H4 (cell line): ENCODE measurements around the gene PCDHA1. TPM values are rescaled to one million over a fixed set of nuclear protein-coding genes. Genes with fewer than 3 reads are reported as not detected.

Source experiments
- DNase-seq: peaks from one replicate; pipeline ENCODE4 v3.0.0-alpha.2; 2015; ENCODE audit warnings: low spot score
- total RNA-seq: library from RNA; depleted of rRNA; stranded (reverse); fragments of >200 nt; shearing (Covaris generic); gene quantifications from 2 replicates; pipeline ENCODE4 v1.2.3, GENCODE V29; 2014; rRNA removed

Gene PCDHA1
- total RNA-seq, 1 experiment from 2014 or later = 0.56 TPM

GRCh38 chr5:141042555-141042954 lies 256.6 kb downstream of the PCDHA1 start:
- no peak for DNase-seq

GRCh38 chr5:141050622-141051520 lies 264.9 kb downstream of the PCDHA1 start, which contains the start of gene PCDHB1:
Gene PCDHB1 (plus strand): TSS chr5:141051374. CDS start chr5:141051471, 97 bp downstream.
- DNase-seq = no peak

- no peak for DNase-seq
Observed at GRCh38 chr5:141051521-141051866, 265.6 kb downstream of the PCDHA1 start.

Other genes with a start within 250 kb of the PCDHA1 start
- not detected in 2 replicates for gene EIF4EBP3, start 238.5 kb upstream of the PCDHA1 start, total RNA-seq
- gene SRA1, start 228.7 kb upstream of the PCDHA1 start, total RNA-seq = 64.6 and 72.6 TPM in 2 replicates
- gene APBB3, start 221.5 kb upstream of the PCDHA1 start, total RNA-seq = 2.8 and 9.3 TPM in 2 replicates
- 22.2 and 39.9 TPM in 2 replicates for gene SLC35A4, start 221.3 kb upstream of the PCDHA1 start, total RNA-seq
- not detected in 2 replicates for gene CD14, start 153.0 kb upstream of the PCDHA1 start, total RNA-seq
- 9.6 and 15.9 TPM in 2 replicates for gene TMCO6, start 146.7 kb upstream of the PCDHA1 start, total RNA-seq
- gene NDUFA2, start 138.5 kb upstream of the PCDHA1 start, total RNA-seq = 65.7 and 99.6 TPM in 2 replicates
- 72.9 and 98.1 TPM in 2 replicates for gene IK, start 138.3 kb upstream of the PCDHA1 start, total RNA-seq
- 13.7 and 15.2 TPM in 2 replicates for gene WDR55, start 121.2 kb upstream of the PCDHA1 start, total RNA-seq
- 0.37 TPM in 1 of 2 replicates, not detected in the other for gene DND1, start 112.6 kb upstream of the PCDHA1 start, total RNA-seq
- 52.1 and 53.6 TPM in 2 replicates for gene HARS1, start 94.8 kb upstream of the PCDHA1 start, total RNA-seq
- gene HARS2, start 94.7 kb upstream of the PCDHA1 start, total RNA-seq = 49.2 and 52.6 TPM in 2 replicates
- 73.5 and 95.8 TPM in 2 replicates for gene ZMAT2, start 85.7 kb upstream of the PCDHA1 start, total RNA-seq
- 0.72 and 0.82 TPM in 2 replicates for gene PCDHA2, start 8.7 kb downstream of the PCDHA1 start, total RNA-seq
- 4.5 and 4.7 TPM in 2 replicates for gene PCDHA3, start 14.9 kb downstream of the PCDHA1 start, total RNA-seq
- gene PCDHA4, start 20.9 kb downstream of the PCDHA1 start, total RNA-seq = 0.02 and 0.04 TPM in 2 replicates
- 0.25 and 1.1 TPM in 2 replicates for gene PCDHA5, start 35.5 kb downstream of the PCDHA1 start, total RNA-seq
- 0.06 TPM in 1 of 2 replicates, not detected in the other for gene PCDHA6, start 41.8 kb downstream of the PCDHA1 start, total RNA-seq
- gene PCDHA7, start 48.1 kb downstream of the PCDHA1 start, total RNA-seq = 0.04 and 0.06 TPM in 2 replicates
- 0.04 and 0.17 TPM in 2 replicates for gene PCDHA8, start 55.0 kb downstream of the PCDHA1 start, total RNA-seq
- gene PCDHA9, start 62.2 kb downstream of the PCDHA1 start, total RNA-seq = 0.08 TPM in 1 of 2 replicates, not detected in the other
- gene PCDHA10, start 69.8 kb downstream of the PCDHA1 start, total RNA-seq = 0.02 and 0.08 TPM in 2 replicates
- 5.0 and 7.7 TPM in 2 replicates for gene PCDHA11, start 82.8 kb downstream of the PCDHA1 start, total RNA-seq
- 0.21 and 0.60 TPM in 2 replicates for gene PCDHA12, start 89.2 kb downstream of the PCDHA1 start, total RNA-seq
- 0.41 and 0.50 TPM in 2 replicates for gene PCDHA13, start 96.0 kb downstream of the PCDHA1 start, total RNA-seq
- gene PCDHAC1, start 140.2 kb downstream of the PCDHA1 start, total RNA-seq = 1.1 TPM in 2 replicates
- 1.5 and 1.8 TPM in 2 replicates for gene PCDHAC2, start 180.3 kb downstream of the PCDHA1 start, total RNA-seq